Mammary epithelial cell (primary cell): ENCODE measurements around the gene TRIM61.

ENCODE experiments used
- EZH2 ChIP-seq: IDR thresholded peaks from 2 replicates; pipeline ENCODE4 v1.6.1; 2012; ENCODE audit warnings: low read length, inconsistent platforms, borderline replicate concordance
- TF ChIP-seq, protein P1 (sequence below), 2 donors: IDR thresholded peaks in 1 of 2; conservative IDR thresholded peaks in 1 of 2; 2 replicates each; pipeline ENCODE4 v1.5.1; 2011 to 2012; ENCODE audit warnings: inconsistent platforms in 2 of 2, low read length in 2 of 2, mild to moderate bottlenecking in 2 of 2, control low read depth in 1 of 2, low read depth in 1 of 2; ENCODE audit not compliant: insufficient read depth in 1 of 2; ENCODE audit errors: extremely low read depth in 1 of 2

DNA sequence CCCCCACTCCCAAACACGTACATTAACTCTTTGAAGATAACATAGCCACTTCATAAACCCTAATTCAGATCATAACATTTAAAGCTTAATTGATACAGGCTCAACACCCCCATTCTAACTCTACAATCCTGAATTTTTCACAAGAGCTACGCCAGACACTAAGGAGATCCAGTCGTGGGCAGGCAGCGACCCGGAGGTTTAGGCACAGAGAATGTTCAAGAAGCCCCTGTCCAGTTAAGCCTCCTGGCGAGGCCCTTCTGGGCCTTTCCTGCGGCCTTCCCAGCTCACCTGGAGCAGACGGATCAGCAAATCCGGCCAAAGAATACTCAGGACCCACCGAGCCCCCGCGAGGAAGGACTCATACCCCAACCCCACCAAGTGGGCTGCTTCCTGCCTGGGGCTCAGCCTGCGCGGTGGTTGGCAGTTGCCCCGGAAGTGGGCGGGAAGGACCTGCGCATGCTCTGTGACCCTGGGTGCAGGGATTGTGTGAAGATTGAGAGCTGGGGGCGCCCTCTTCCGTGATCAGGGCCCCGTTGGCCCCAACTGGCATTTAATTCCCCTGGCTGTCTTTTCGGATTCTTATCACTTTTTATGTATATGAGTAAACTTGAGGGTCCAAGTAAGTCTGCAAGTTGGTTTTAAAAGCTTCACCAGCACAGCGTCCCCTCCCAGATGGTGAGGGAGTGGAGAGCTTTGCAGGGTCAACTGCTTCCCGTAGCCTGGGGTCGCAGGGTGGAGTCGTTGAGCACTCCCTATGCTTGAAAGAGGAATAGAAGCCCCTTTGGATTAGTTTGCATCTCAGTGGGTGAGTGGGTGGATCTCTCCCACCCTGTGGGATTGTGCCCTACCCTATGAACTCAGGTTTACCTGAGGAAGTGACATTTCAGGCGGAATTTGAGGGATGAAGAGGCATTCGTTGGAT is at the start of gene TRIM61:
- TF ChIP-seq, protein P1, sequence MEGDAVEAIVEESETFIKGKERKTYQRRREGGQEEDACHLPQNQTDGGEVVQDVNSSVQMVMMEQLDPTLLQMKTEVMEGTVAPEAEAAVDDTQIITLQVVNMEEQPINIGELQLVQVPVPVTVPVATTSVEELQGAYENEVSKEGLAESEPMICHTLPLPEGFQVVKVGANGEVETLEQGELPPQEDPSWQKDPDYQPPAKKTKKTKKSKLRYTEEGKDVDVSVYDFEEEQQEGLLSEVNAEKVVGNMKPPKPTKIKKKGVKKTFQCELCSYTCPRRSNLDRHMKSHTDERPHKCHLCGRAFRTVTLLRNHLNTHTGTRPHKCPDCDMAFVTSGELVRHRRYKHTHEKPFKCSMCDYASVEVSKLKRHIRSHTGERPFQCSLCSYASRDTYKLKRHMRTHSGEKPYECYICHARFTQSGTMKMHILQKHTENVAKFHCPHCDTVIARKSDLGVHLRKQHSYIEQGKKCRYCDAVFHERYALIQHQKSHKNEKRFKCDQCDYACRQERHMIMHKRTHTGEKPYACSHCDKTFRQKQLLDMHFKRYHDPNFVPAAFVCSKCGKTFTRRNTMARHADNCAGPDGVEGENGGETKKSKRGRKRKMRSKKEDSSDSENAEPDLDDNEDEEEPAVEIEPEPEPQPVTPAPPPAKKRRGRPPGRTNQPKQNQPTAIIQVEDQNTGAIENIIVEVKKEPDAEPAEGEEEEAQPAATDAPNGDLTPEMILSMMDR (conservative IDR thresholded peaks at IDR 0.05 in 1 of 2, IDR thresholded peaks at IDR 0.05 in 1 of 2; ENCODE audit: extremely low read depth in 1 of 2, insufficient read depth in 1 of 2, low read depth in 1 of 2, low read length in 2 of 2), result no peak
- TF ChIP-seq EZH2, result no peak
